Upper lobe of left lung (tissue), 6 donors: ENCODE results near the gene CRIP3. TPM values are rescaled to one million over a fixed set of nuclear protein-coding genes. Genes with fewer than 3 reads are reported as not detected.
A peak's percentile ranks its signal among the peaks of the same experiment; 100 is the strongest.

Experiments
- ATAC-seq, 2 donors: fragments of 200-7000 bp; cut with Tn5 transposase; one replicate each; pipeline ENCODE4 v1.9.1; 2022; ENCODE audit warnings: mild to moderate bottlenecking in 2 of 2, moderate library complexity in 2 of 2; ENCODE audit not compliant: low FRiP score in 2 of 2
- DNase-seq, 2 donors: peaks; one replicate each; pipeline ENCODE4 v3.0.0-alpha.2; 2019 to 2020
- H3K27ac ChIP-seq, 4 donors: fragments of 200-600 bp; sonication (generic); one replicate each; pipeline ENCODE4 v1.5.1; 2016 to 2019
- H3K27me3 ChIP-seq, 4 donors: fragments of 200-600 bp; sonication (generic); one replicate each; pipeline ENCODE4 v1.5.1; 2017 to 2019
- H3K36me3 ChIP-seq, 4 donors: fragments of 200-600 bp; sonication (generic); one replicate each; pipeline ENCODE4 v1.5.1; 2016 to 2019
- H3K4me1 ChIP-seq, 4 donors: fragments of 200-600 bp; sonication (generic); one replicate each; pipeline ENCODE4 v1.5.1; 2018 to 2019
- H3K4me3 ChIP-seq, 4 donors: fragments of 200-600 bp; sonication (generic); one replicate each; pipeline ENCODE4 v1.5.1; 2017 to 2019; ENCODE audit warnings: mild to moderate bottlenecking in 2 of 4, moderate library complexity in 1 of 4
- H3K9me3 ChIP-seq, 4 donors: fragments of 200-600 bp; sonication (generic); one replicate each; pipeline ENCODE4 v1.5.1; 2018 to 2019
- EP300 ChIP-seq, 4 donors: sonication (generic); formaldehyde crosslinking; IDR thresholded peaks; one replicate each; pipeline ENCODE4 v1.5.1; 2017; ENCODE audit warnings: antibody characterized with exemption in 4 of 4, control low read depth in 2 of 4
- POLR2A ChIP-seq, 4 donors: fragments of 450-650 bp; IDR thresholded peaks; one replicate each; pipeline ENCODE4 v1.5.1; 2016 to 2017; ENCODE audit warnings: antibody characterized with exemption in 4 of 4, mild to moderate bottlenecking in 2 of 4
- POLR2AphosphoS5 ChIP-seq, 2 donors: sonication (generic); formaldehyde crosslinking; IDR thresholded peaks; one replicate each; pipeline ENCODE4 v1.5.1; 2017; ENCODE audit warnings: antibody characterized with exemption in 2 of 2
- WGBS, 2 donors: methylation state at CpG; one replicate each; pipeline ENCODE4 v1.1.5; 2017 to 2018; 5-methylcytosine and 5-hydroxymethylcytosine counted together
- total RNA-seq, 6 donors: library from RNA; depleted of rRNA in 4 of 6; stranded (reverse); fragments of >200 nt in 4 of 6; gene quantifications; one replicate each; pipeline versions ENCODE4 v1.1.0 to v1.2.1, GENCODE V29; 2016 to 2021
- TF ChIP-seq, protein P1 (sequence below), 6 experiments: fragments of 450-650 bp in 4 of 6; fragments of 200-600 bp in 2 of 6; sonication (generic) in 2 of 6; IDR thresholded peaks; one replicate each; pipeline ENCODE4 v1.5.1; 2016 to 2019; ENCODE audit warnings: antibody characterized with exemption in 6 of 6
- donor health status: DM: no; HTN: no; CAD: no; lungs with moderate emphysema.
- donor health status: DM: no; HTN: yes; CAD: no; lungs with severe emphysema.

Gene CRIP3
- total RNA-seq, 6 donors from 2014 or later, result 1.5 TPM; not detected in 5

DNA sequence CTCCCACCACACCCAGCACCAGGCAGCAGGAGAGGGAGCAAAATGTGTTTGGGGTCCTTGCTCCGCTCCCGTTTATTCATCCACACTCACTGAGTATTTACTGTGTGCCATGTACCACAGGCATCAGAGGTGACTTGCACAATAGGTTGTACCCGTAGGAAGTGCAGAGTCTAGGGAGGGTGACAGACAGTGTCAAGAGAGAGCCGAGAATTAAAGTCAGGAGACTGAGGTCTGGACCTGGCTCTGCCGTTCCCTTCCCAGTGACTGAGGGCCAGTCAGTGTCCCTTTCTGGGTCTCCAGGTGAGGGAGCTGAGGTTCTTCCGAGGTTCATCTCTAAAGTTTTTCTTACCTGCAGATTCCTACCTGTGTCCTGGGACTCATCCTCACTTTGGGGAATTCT lies 43.1 kb downstream of the CRIP3 start:
- Histone ChIP-seq H3K4me1 (peaks cover 11 to 23% (median 12%) of the 10 kb centered on the region in 4 donors), H3K4me3 (no peak overlapping the region), H3K9me3 (no peaks in the 10 kb centered on the region), H3K27me3 (peaks cover 0 to 4% (median 0%) of the 10 kb centered on the region in 4 donors), H3K36me3 (no peaks in the 10 kb centered on the region), H3K27ac (no peak overlapping the region)
- TF ChIP-seq POLR2A (IDR thresholded peaks at IDR 0.05) (no peak), EP300 (IDR thresholded peaks at IDR 0.05) (no peak), POLR2AphosphoS5 (IDR thresholded peaks at IDR 0.05) (no peak)
- TF ChIP-seq, protein P1, sequence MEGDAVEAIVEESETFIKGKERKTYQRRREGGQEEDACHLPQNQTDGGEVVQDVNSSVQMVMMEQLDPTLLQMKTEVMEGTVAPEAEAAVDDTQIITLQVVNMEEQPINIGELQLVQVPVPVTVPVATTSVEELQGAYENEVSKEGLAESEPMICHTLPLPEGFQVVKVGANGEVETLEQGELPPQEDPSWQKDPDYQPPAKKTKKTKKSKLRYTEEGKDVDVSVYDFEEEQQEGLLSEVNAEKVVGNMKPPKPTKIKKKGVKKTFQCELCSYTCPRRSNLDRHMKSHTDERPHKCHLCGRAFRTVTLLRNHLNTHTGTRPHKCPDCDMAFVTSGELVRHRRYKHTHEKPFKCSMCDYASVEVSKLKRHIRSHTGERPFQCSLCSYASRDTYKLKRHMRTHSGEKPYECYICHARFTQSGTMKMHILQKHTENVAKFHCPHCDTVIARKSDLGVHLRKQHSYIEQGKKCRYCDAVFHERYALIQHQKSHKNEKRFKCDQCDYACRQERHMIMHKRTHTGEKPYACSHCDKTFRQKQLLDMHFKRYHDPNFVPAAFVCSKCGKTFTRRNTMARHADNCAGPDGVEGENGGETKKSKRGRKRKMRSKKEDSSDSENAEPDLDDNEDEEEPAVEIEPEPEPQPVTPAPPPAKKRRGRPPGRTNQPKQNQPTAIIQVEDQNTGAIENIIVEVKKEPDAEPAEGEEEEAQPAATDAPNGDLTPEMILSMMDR (IDR thresholded peaks at IDR 0.05), result no peak
- 86 to 92% methylated on average over 6 of the region's 6 CpGs for WGBS, 2 donors
- no peak for ATAC-seq
- no peak for DNase-seq

DNA sequence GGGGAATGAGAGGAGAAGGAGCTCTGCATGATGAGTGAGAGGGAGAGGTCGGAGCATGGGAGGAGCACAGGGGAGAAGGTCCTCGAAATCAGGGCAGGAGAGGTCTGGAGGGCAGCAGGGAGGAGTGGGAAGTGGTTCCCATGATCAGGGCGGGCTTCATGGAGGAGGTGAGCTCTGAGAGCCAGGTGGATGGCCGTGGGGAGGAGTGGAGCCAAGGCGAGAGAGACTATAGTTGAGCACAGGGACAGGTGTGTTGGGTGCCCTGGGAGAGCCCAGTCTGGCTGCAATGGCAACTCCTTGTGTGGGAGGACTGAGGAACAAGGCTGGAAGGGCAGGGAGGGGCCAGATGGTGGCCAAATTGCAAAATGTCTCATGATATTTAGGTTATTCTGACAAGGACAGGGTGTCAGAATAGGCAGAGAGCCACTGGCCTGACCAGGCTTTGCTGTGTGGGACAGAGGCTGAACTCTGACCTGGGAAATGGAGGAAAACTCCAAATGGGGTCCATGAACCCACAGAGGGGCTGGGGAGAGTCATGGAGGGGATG lies 44.0 kb downstream of the CRIP3 start:
- H3K4me1 ChIP-seq, result peaks cover 8 to 14% (median 9%) of the 10 kb centered on the region in 4 donors
- no peak overlapping the region for H3K27ac ChIP-seq
- no peak for TF ChIP-seq POLR2A (IDR thresholded peaks at IDR 0.05)
- TF ChIP-seq, protein P1 (IDR thresholded peaks at IDR 0.05), result no peak
- no peak for TF ChIP-seq POLR2AphosphoS5 (IDR thresholded peaks at IDR 0.05)
- TF ChIP-seq EP300 (IDR thresholded peaks at IDR 0.05), result no peak
- 85 to 92% methylated on average over 5 of the region's 5 CpGs for WGBS, 2 donors
- H3K36me3 ChIP-seq, result no peaks in the 10 kb centered on the region
- DNase-seq (no peak), ATAC-seq (no peak)
- peaks cover 0 to 2% (median 0%) of the 10 kb centered on the region in 4 donors for H3K27me3 ChIP-seq
- H3K4me3 ChIP-seq, result no peak overlapping the region
- H3K9me3 ChIP-seq, result no peaks in the 10 kb centered on the region

DNA sequence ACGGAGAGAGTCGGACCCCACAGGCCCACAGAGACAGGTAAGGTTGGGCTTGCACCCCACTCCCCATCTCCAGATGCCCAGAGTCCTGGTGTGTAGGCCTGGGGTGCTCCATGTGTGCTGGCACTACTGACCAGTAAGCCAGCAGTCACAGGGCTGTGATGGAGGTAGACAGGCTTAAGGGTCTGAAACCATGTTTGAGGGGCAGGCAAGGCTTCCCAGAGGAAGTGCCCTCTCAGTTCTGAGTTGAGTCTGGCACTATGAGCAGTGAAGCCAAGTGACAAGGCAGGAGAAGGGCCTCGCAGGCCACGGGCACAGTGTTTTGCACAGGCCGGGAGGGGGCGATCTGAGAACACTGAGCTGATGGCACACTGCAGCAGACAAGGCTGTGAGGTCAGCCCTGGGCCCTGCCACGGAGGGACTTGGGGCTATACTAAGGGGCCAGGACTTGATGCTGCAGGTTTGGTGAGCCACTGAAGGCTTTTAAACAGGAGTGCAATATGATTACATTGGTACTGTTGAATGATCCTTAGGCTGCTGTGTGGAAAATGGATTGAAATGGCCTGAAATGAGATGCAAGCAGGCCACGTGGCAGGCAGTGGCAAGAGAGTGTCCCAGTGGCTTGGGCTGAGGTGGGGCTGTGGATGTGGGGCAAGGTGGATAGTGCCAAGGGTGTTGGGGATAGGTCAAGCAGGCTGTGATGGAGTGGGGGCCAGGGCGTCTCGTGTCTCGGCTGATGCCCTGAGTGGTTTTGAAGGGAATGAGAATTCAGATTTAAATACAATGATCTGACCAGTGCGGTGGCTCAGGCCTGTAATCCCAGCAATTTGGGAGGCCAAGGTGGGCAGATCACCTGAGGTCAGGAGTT lies 45.1 kb downstream of the CRIP3 start:
- Histone ChIP-seq H3K27ac (no peak overlapping the region), H3K9me3 (no peaks in the 10 kb centered on the region), H3K36me3 (no peaks in the 10 kb centered on the region), H3K4me1 (peaks cover 0 to 3% (median 0%) of the 10 kb centered on the region in 4 donors), H3K27me3 (no peaks in the 10 kb centered on the region), H3K4me3 (no peak overlapping the region)
- ATAC-seq, result peak; percentile 68 to 80
- 62 to 65% methylated on average over 10 to 12 of the region's 12 CpGs for WGBS, 2 donors
- peak; percentile 70 to 73 for DNase-seq
- no peak for TF ChIP-seq EP300 (IDR thresholded peaks at IDR 0.05)
- no peak for TF ChIP-seq POLR2A (IDR thresholded peaks at IDR 0.05)
- no peak for TF ChIP-seq POLR2AphosphoS5 (IDR thresholded peaks at IDR 0.05)
- TF ChIP-seq, protein P1 (IDR thresholded peaks at IDR 0.05), result peak; percentile 47 to 78 (median 71)

GRCh38 chr6:43262780-43263313 lies 45.8 kb downstream of the CRIP3 start:
- H3K27me3 ChIP-seq, result no peaks in the 10 kb centered on the region
- 91 to 94% methylated on average over 10 to 38 of the region's 39 CpGs for WGBS, 2 donors
- H3K27ac ChIP-seq, result no peak overlapping the region
- no peaks in the 10 kb centered on the region for H3K4me1 ChIP-seq
- no peak for ATAC-seq
- no peaks in the 10 kb centered on the region for H3K9me3 ChIP-seq
- DNase-seq, result peak in 1 of 2 donors; percentile 78
- no peak for TF ChIP-seq EP300 (IDR thresholded peaks at IDR 0.05)
- no peak for TF ChIP-seq POLR2A (IDR thresholded peaks at IDR 0.05)
- TF ChIP-seq, protein P1 (IDR thresholded peaks at IDR 0.05), result no peak
- TF ChIP-seq POLR2AphosphoS5 (IDR thresholded peaks at IDR 0.05), result no peak
- H3K4me3 ChIP-seq, result no peak overlapping the region
- no peaks in the 10 kb centered on the region for H3K36me3 ChIP-seq
